Mucosa of descending colon (tissue), 3 donors: ENCODE results near the gene TNK1. TPM values are rescaled to one million over a fixed set of nuclear protein-coding genes. Genes with fewer than 3 reads are reported as not detected.

Experiments
- ATAC-seq: fragments of 200-7000 bp; cut with Tn5 transposase; one replicate; pipeline ENCODE4 v1.9.1; 2020; ENCODE audit warnings: mild to moderate bottlenecking, moderate library complexity
- DNase-seq, 3 donors: peaks; one replicate each; pipeline ENCODE4 v3.0.0-alpha.2; 2020
- H3K36me3 ChIP-seq: fragments of 200-600 bp; one replicate; pipeline ENCODE4 v1.8.0; 2021; ENCODE audit warnings: low read depth, mild to moderate bottlenecking
- H3K4me1 ChIP-seq: fragments of 200-600 bp; one replicate; pipeline ENCODE4 v1.8.0; 2021; ENCODE audit warnings: low read depth, mild to moderate bottlenecking
- H3K4me3 ChIP-seq: fragments of 200-600 bp; one replicate; pipeline ENCODE4 v1.8.0; 2021; ENCODE audit warnings: mild to moderate bottlenecking
- H3K9me3 ChIP-seq: fragments of 200-600 bp; one replicate; pipeline ENCODE4 v1.8.0; 2021; ENCODE audit warnings: mild to moderate bottlenecking
- CTCF ChIP-seq: fragments of 200-600 bp; IDR thresholded peaks from one replicate; pipeline ENCODE4 v1.8.0; 2022; ENCODE audit warnings: antibody characterized with exemption, mild to moderate bottlenecking
- intact Hi-C, 2 donors: fragments of 100-400 bp; cut with DNase I in 1 of 2; cut with micrococcal nuclease in 1 of 2; formaldehyde crosslinking; loops; one replicate each; pipeline versions ENCODE4 v1.11.0 to v1.11.1; 2022; cut with DNase I, micrococcal nuclease
- total RNA-seq, 3 donors: library from RNA; stranded (reverse); fragmentation: NEBNext Ultra II Directional in 2 of 3; extraction: Animal tissue kit (Norgen Biotek cat#: 25700) in 2 of 3; gene quantifications; one replicate each; pipeline versions ENCODE4 v1.2.1 to v1.2.4, GENCODE V29; 2021 to 2023
- donor health status: DM: no; HTN: no; CAD: no; lungs with moderate emphysema.
- donor health status: DM: no; HTN: no; CAD: no.
- donor health status: DM: no; HTN: yes; CAD: no.

Gene TNK1
- total RNA-seq, 3 donors from 2014 or later = 16.4 to 29.5 (median 20.7) TPM

- no peak for ATAC-seq
- intact Hi-C loops = no loop called here
- no peaks in the 10 kb centered on the region for H3K9me3 ChIP-seq
These were observed 28.8 kb downstream of the TNK1 start for GRCh38 chr17:7409716-7410115.

GRCh38 chr17:7410634-7411426 lies 29.9 kb downstream of the TNK1 start:
- Histone ChIP-seq H3K9me3 (no peaks in the 10 kb centered on the region), H3K36me3 (no peaks in the 10 kb centered on the region), H3K4me3 (no peak overlapping the region), H3K4me1 (peaks cover 4% of the 10 kb centered on the region)
- ATAC-seq (no peak), DNase-seq (peak in 1 of 3 donors; percentile 21)
- intact Hi-C loops = no loop called here
- TF ChIP-seq CTCF = no peak

More at GRCh38 chr17:7409716-7410115, 28.8 kb downstream of the TNK1 start:
- H3K4me1 ChIP-seq = peaks cover 8% of the 10 kb centered on the region
- no peaks in the 10 kb centered on the region for H3K36me3 ChIP-seq
- H3K4me3 ChIP-seq = no peak overlapping the region
- DNase-seq = no peak
- TF ChIP-seq CTCF = no peak

GRCh38 chr17:7411427-7411750 lies 30.5 kb downstream of the TNK1 start:
- H3K4me1 ChIP-seq = peaks cover 4% of the 10 kb centered on the region
- no peak for ATAC-seq
- DNase-seq = no peak
- TF ChIP-seq CTCF = no peak
- intact Hi-C loops = no loop called here
- no peaks in the 10 kb centered on the region for H3K9me3 ChIP-seq
- H3K36me3 ChIP-seq = no peaks in the 10 kb centered on the region
- H3K4me3 ChIP-seq = no peak overlapping the region

- Histone ChIP-seq H3K36me3 (no peaks in the 10 kb centered on the region), H3K4me1 (no peaks in the 10 kb centered on the region), H3K4me3 (no peak overlapping the region), H3K9me3 (no peaks in the 10 kb centered on the region)
- no peak for DNase-seq
- TF ChIP-seq CTCF = no peak
- intact Hi-C loops = no loop called here
- no peak for ATAC-seq
These were observed 32.6 kb downstream of the TNK1 start for GRCh38 chr17:7413346-7413985.

GRCh38 chr17:7414837-7415236 lies 33.9 kb downstream of the TNK1 start:
- H3K36me3 ChIP-seq = no peaks in the 10 kb centered on the region
- DNase-seq (no peak), ATAC-seq (no peak)
- TF ChIP-seq CTCF = no peak
- intact Hi-C loops = no loop called here
- no peak overlapping the region for H3K4me3 ChIP-seq
- no peaks in the 10 kb centered on the region for H3K4me1 ChIP-seq
- H3K9me3 ChIP-seq = no peaks in the 10 kb centered on the region
